ENCODE data around the gene PNRC1. TPM values are rescaled to one million over a fixed set of nuclear protein-coding genes. Genes with fewer than 3 reads are reported as not detected.

The PNRC1 gene
- polyA plus RNA-seq, 1 of the 3 experiments (the other 2 are of a cell fraction) = 7.8 TPM

DNA sequence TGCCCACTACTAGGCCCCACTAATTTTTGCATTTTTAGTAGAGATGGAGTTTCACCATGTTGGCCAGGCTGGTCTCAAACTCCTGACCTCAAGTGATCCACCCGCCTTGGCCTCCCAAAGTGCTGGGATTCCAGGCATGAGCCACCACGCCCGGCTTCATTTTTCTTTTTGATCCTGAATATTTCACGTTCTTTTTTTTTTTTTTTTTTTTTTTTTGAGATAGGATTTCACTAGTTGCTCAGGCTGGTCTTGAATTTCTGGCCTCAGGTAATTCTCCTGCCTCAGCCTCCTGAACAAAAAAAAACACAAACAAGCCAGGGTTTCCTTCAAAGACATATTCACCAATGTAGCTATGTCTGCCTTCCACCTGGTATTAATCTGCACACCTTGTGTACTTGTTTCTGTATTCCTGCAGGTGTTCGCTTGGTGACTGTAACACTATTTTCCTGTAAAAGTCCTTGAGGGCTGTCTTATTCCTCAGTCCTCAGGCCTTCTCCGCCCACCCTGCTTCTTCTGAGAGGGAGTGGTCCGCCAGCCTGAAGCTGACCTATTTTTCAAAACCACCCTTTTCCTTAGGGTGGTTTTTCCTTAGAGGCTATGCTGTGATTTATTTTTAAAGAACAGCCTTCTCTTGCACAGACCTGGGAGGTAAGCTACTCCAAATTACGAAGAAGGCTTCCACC lies 36.1 kb upstream of the PNRC1 start:
- POLR2A ChIA-PET = interaction anchor here (1.3 kb wide), 1 partner anchor 36 kb away, joined by 4 read pairs; the partner anchor contains the start of gene PNRC1
- H3K27me3 ChIP-seq (ENCODE audit: insufficient read depth) = no peaks in the 10 kb centered on the region
- no peaks in the 10 kb centered on the region; a peak in 2 of 4 replicates for H3K4me1 ChIP-seq (ENCODE audit: control insufficient read depth in 1 of 2, insufficient read depth in 2 of 2, low read depth in 1 of 2, low read length in 1 of 2)
- TF ChIP-seq TEAD4 (IDR thresholded peaks at IDR 0.05; ENCODE audit: borderline replicate concordance, insufficient read depth) (no peak), SIN3A (IDR thresholded peaks at IDR 0.05; ENCODE audit: borderline replicate concordance, low read depth, low read length) (no peak), GATA2 (CRISPR knock-in tag; IDR thresholded peaks at IDR 0.05) (no peak), FOXJ3 (CRISPR knock-in tag; IDR thresholded peaks at IDR 0.05) (no peak), GABPA (IDR thresholded peaks at IDR 0.05; ENCODE audit: low read depth) (no peak), TCF12 (IDR thresholded peaks at IDR 0.05) (no peak), FOSL2 (IDR thresholded peaks at IDR 0.05; ENCODE audit: borderline replicate concordance, low read depth) (no peak), MEF2A (IDR thresholded peaks at IDR 0.05; ENCODE audit: borderline replicate concordance, low read depth) (no peak), SMC3 (IDR thresholded peaks at IDR 0.05; ENCODE audit: low read depth, low read length) (no peak), YY1 (IDR thresholded peaks at IDR 0.05; ENCODE audit: low read depth) (no peak), EZH2phosphoT487 (IDR thresholded peaks at IDR 0.05; ENCODE audit: borderline replicate concordance, low read depth) (no peak), FOXM1 (IDR thresholded peaks at IDR 0.05; ENCODE audit: low read depth) (no peak), RAD21 (IDR thresholded peaks at IDR 0.05; ENCODE audit: low read length) (no peak), POLR2AphosphoS5 (IDR thresholded peaks at IDR 0.05; ENCODE audit: low read depth, low read length) (no peak)
- TF ChIP-seq, protein P1, sequence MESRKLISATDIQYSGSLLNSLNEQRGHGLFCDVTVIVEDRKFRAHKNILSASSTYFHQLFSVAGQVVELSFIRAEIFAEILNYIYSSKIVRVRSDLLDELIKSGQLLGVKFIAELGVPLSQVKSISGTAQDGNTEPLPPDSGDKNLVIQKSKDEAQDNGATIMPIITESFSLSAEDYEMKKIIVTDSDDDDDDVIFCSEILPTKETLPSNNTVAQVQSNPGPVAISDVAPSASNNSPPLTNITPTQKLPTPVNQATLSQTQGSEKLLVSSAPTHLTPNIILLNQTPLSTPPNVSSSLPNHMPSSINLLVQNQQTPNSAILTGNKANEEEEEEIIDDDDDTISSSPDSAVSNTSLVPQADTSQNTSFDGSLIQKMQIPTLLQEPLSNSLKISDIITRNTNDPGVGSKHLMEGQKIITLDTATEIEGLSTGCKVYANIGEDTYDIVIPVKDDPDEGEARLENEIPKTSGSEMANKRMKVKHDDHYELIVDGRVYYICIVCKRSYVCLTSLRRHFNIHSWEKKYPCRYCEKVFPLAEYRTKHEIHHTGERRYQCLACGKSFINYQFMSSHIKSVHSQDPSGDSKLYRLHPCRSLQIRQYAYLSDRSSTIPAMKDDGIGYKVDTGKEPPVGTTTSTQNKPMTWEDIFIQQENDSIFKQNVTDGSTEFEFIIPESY (IDR thresholded peaks at IDR 0.05; ENCODE audit: borderline replicate concordance, low read depth) = no peak
- TF ChIP-seq, protein P2, sequence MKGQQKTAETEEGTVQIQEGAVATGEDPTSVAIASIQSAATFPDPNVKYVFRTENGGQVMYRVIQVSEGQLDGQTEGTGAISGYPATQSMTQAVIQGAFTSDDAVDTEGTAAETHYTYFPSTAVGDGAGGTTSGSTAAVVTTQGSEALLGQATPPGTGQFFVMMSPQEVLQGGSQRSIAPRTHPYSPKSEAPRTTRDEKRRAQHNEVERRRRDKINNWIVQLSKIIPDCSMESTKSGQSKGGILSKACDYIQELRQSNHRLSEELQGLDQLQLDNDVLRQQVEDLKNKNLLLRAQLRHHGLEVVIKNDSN (IDR thresholded peaks at IDR 0.05; ENCODE audit: borderline replicate concordance, low read depth) = no peak
- TF ChIP-seq, protein P3, sequence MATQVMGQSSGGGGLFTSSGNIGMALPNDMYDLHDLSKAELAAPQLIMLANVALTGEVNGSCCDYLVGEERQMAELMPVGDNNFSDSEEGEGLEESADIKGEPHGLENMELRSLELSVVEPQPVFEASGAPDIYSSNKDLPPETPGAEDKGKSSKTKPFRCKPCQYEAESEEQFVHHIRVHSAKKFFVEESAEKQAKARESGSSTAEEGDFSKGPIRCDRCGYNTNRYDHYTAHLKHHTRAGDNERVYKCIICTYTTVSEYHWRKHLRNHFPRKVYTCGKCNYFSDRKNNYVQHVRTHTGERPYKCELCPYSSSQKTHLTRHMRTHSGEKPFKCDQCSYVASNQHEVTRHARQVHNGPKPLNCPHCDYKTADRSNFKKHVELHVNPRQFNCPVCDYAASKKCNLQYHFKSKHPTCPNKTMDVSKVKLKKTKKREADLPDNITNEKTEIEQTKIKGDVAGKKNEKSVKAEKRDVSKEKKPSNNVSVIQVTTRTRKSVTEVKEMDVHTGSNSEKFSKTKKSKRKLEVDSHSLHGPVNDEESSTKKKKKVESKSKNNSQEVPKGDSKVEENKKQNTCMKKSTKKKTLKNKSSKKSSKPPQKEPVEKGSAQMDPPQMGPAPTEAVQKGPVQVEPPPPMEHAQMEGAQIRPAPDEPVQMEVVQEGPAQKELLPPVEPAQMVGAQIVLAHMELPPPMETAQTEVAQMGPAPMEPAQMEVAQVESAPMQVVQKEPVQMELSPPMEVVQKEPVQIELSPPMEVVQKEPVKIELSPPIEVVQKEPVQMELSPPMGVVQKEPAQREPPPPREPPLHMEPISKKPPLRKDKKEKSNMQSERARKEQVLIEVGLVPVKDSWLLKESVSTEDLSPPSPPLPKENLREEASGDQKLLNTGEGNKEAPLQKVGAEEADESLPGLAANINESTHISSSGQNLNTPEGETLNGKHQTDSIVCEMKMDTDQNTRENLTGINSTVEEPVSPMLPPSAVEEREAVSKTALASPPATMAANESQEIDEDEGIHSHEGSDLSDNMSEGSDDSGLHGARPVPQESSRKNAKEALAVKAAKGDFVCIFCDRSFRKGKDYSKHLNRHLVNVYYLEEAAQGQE (IDR thresholded peaks at IDR 0.05; ENCODE audit: low read depth, low read length) = no peak
- no peak overlapping the region for H3K27ac ChIP-seq (ENCODE audit: low read depth in 2 of 2, low read length in 1 of 2)
- H3K4me3 ChIP-seq (ENCODE audit: low read depth in 2 of 2, low read length in 1 of 2) = no peak overlapping the region
- H3K9me2 ChIP-seq = no peaks in the 10 kb centered on the region
- H4K20me1 ChIP-seq (ENCODE audit: insufficient read depth) = no peaks in the 10 kb centered on the region
- 88% methylated on average over 8 of the region's 8 CpGs for WGBS (ENCODE audit: low lambda C conversion rate)
- H3F3A ChIP-seq (replicated peaks; ENCODE audit: insufficient read depth) = no peaks in the 10 kb centered on the region
- CTCF ChIA-PET = no interaction called here
- H3K9me3 ChIP-seq = no peaks in the 10 kb centered on the region
- no peak overlapping the region for H3K9ac ChIP-seq
- H3K36me3 ChIP-seq (replicated peaks in 1 of 2; ENCODE audit: control insufficient read depth in 1 of 2, insufficient read depth in 2 of 2, low read length in 1 of 2) = no peaks in the 10 kb centered on the region
- no peak for DNase-seq
- no peak overlapping the region for H3K4me2 ChIP-seq
- H2AFZ ChIP-seq (ENCODE audit: low read depth) = no peak overlapping the region
- no peaks in the 10 kb centered on the region for H3K79me2 ChIP-seq (ENCODE audit: insufficient read depth)
